Measurements from ENCODE around the gene CYBB. TPM values are rescaled to one million over a fixed set of nuclear protein-coding genes. Genes with fewer than 3 reads are reported as not detected.

CYBB gene
- total RNA-seq, 4 donors from 2014 or later = 4.0 to 40.3 (median 19.6) TPM

DNA sequence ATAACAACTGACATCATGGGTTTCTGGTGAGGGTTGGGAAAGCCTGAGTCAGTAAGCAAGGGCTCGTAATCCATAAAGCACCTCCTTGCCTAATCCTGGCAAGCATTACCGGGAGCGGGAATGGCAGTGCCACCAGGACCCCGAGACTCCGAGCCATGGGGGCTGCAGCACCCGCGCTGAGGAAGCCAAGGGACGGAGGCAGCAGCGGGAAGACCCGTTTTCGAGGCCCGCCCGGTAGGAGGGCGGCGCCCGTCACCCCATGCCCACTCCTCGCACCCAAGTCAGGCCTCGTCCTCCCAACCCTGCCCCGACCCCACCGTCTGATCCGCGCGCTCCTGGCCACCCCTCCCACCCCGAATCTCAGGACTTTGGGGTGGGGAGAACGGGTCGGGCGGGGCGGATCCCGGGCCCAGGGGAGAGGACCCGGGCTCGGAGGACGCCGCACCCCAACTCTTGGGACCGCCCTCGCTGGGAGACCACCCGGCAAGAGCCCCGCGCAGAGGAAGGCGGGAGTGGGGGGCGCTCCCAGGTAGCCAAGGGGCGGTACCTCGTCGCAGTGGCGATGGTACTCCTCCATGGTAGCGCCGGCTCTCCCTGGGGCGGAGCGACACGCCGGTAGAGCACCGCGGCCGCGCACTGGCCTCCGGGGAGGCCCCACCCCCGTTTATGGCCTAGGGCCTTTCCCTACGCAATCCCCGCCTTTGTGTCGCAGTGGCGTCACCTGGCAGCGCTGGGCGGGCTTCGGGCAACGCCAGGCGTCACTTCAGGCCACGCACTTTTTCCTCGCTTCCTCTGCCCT lies 67.3 kb downstream of the CYBB start, which contains the start of gene DYNLT3:
Gene DYNLT3 (minus strand): TSS at position 638 of the 799 bp plus-strand sequence. CDS start 61 bp downstream, at position 577.
- H3K4me3 ChIP-seq = peak within 1 kb of the TSS; percentile 81 to 98
- WGBS, 2 donors (ENCODE audit: low coverage in 1 of 2) = 71% methylated on average over 1 of the region's 67 CpGs; no CpG with 5 or more reads in 1 of the 2 donors

DNA sequence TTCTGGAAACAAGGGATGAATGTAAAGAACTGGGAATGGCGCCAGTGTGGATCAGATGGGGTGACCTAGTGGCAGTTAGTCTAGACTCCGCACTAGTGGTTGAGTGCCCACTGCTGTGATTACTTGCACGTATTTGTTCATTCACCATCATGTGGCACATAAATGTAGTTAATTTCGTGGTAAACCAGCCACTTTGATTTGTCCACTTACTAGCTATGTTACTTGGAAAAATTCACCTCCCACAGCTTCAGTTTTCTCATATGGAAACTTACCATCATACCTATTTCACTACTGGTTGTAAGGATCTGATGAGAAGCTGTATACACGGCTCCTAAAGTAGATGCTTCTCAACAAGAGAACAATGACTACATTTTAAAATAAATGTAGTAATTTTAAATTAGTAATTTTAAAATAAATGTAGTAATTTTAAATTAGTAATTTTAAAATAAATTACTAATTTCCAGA lies 67.9 kb downstream of the CYBB start:
- TF ChIP-seq CTCF (IDR thresholded peaks at IDR 0.05) (no peak), EP300 (IDR thresholded peaks at IDR 0.05) (no peak), POLR2AphosphoS5 (IDR thresholded peaks at IDR 0.05) (no peak), POLR2A (IDR thresholded peaks at IDR 0.05) (no peak)
- WGBS, 2 donors (ENCODE audit: low coverage in 1 of 2) = 0 to 50% methylated on average over 2 to 4 of the region's 5 CpGs
- Histone ChIP-seq H3K4me3 (peak overlapping the region; percentile 81 to 98), H3K27me3 (no peaks in the 10 kb centered on the region), H3K27ac (peak overlapping the region; percentile 86 to 98 (median 90)), H3K9me3 (no peaks in the 10 kb centered on the region), H3K36me3 (no peaks in the 10 kb centered on the region), H3K4me1 (peaks cover 0 to 16% (median 0%) of the 10 kb centered on the region in 3 donors)
- ATAC-seq = no peak

More for the DNA sequence above, 67.3 kb downstream of the CYBB start, which contains the start of gene DYNLT3:
- peaks cover 0 to 16% (median 0%) of the 10 kb centered on the region in 3 donors for H3K4me1 ChIP-seq
- H3K36me3 ChIP-seq = no peaks in the 10 kb centered on the region
- TF ChIP-seq POLR2A (IDR thresholded peaks at IDR 0.05) (peak; percentile 81 to 83), CTCF (IDR thresholded peaks at IDR 0.05) (no peak), POLR2AphosphoS5 (IDR thresholded peaks at IDR 0.05) (peak; percentile 92)
- H3K27ac ChIP-seq = peak within 1 kb of the TSS; percentile 86 to 98 (median 90)
- peak; percentile 97 for ATAC-seq
- H3K9me3 ChIP-seq = no peaks in the 10 kb centered on the region
- H3K27me3 ChIP-seq = no peaks in the 10 kb centered on the region

DNA sequence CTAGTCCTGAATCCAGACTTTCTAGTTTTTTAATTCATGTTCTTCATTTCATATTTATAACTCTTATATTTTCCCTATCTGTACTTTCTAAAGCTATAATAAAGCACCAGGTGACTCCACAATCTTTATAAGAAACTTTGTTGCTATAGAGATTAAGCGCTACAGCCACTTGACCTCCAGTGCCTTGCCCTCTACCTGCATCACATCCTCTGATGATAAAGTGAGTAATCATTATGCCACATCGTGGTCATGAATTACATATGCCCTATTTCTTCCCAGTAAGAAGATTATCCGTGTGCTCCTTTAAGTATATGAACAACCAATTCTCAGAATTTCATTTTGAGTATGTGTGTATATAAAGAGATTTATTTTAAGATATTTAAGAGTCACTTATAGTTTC lies 74.3 kb downstream of the CYBB start:
- Histone ChIP-seq H3K4me1 (no peaks in the 10 kb centered on the region), H3K27ac (no peak overlapping the region), H3K9me3 (no peaks in the 10 kb centered on the region), H3K4me3 (no peak overlapping the region), H3K27me3 (no peaks in the 10 kb centered on the region), H3K36me3 (no peaks in the 10 kb centered on the region)
- no peak for ATAC-seq
- no peak for TF ChIP-seq POLR2A (IDR thresholded peaks at IDR 0.05)
- no peak for TF ChIP-seq POLR2AphosphoS5 (IDR thresholded peaks at IDR 0.05)
- TF ChIP-seq CTCF (IDR thresholded peaks at IDR 0.05) = no peak
- TF ChIP-seq EP300 (IDR thresholded peaks at IDR 0.05) = no peak
- 69 to 70% methylated on average over 3 of the region's 3 CpGs for WGBS, 2 donors (ENCODE audit: low coverage in 1 of 2)

DNA sequence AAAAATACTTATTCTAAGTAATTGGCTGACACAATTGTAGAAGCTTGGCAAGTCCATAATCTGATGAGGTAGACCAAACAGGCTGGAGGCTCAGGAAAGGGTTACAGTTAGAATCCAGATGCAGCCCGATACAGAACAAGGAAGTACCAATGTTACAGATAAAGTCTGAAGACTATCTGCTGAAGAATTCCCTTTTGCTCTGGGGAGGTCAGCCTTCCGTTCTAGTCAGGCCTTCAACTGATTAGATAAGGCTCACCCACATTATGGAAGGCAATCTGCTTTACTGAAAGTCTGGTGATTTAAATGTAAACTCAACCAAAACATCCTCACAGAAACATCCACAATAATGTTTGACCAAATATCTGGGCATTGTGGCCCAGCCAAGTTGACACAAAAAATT lies 74.9 kb downstream of the CYBB start:
- H3K36me3 ChIP-seq = no peaks in the 10 kb centered on the region
- H3K9me3 ChIP-seq = no peaks in the 10 kb centered on the region
- TF ChIP-seq POLR2AphosphoS5 (IDR thresholded peaks at IDR 0.05) (no peak), EP300 (IDR thresholded peaks at IDR 0.05) (no peak), POLR2A (IDR thresholded peaks at IDR 0.05) (no peak), CTCF (IDR thresholded peaks at IDR 0.05) (no peak)
- no peak for ATAC-seq
- WGBS, 2 donors (ENCODE audit: low coverage in 1 of 2) = 36 to 37% methylated on average over 2 of the region's 2 CpGs
- H3K4me3 ChIP-seq = no peak overlapping the region
- H3K4me1 ChIP-seq = no peaks in the 10 kb centered on the region
- H3K27me3 ChIP-seq = no peaks in the 10 kb centered on the region
- H3K27ac ChIP-seq = no peak overlapping the region

- Histone ChIP-seq H3K36me3 (no peaks in the 10 kb centered on the region), H3K4me1 (no peaks in the 10 kb centered on the region), H3K27ac (no peak overlapping the region), H3K9me3 (no peaks in the 10 kb centered on the region), H3K27me3 (no peaks in the 10 kb centered on the region), H3K4me3 (no peak overlapping the region)
- no peak for ATAC-seq
- TF ChIP-seq POLR2A (IDR thresholded peaks at IDR 0.05) (no peak), CTCF (IDR thresholded peaks at IDR 0.05) (no peak), POLR2AphosphoS5 (IDR thresholded peaks at IDR 0.05) (no peak), EP300 (IDR thresholded peaks at IDR 0.05) (no peak)
- WGBS, 2 donors (ENCODE audit: low coverage in 1 of 2) = 23 to 54% methylated on average over 5 to 6 of the region's 6 CpGs
These were observed 80.9 kb downstream of the CYBB start for GRCh38 chrX:37860721-37861120.
